Posterior vena cava (tissue), 2 donors: Measurements from ENCODE around the gene DUOX2. TPM values are rescaled to one million over a fixed set of nuclear protein-coding genes. Genes with fewer than 3 reads are reported as not detected.
A peak's percentile ranks its signal among the peaks of the same experiment; 100 is the strongest.
"Not testable (repeated sequence)": the region's sequence is repeated elsewhere in the genome, so short reads cannot be mapped to it uniquely, and the experiment has no call there.

Experiments used
- DNase-seq: peaks from one replicate; pipeline ENCODE4 v3.0.0-alpha.2; 2020; ENCODE audit warnings: low spot score
- intact Hi-C, 2 donors: fragments of 100-400 bp; cut with DNase I; formaldehyde crosslinking; loops; one replicate each; pipeline versions ENCODE4 v1.14.1 to v1.14.2; 2022 to 2023
- total RNA-seq, 2 donors: library from RNA; stranded (reverse); fragmentation: NEBNext Ultra II Directional; extraction: Animal tissue kit (Norgen Biotek cat#: 25700); gene quantifications; one replicate each; pipeline ENCODE4 v1.2.1, GENCODE V29; 2021
- donor health status: DM: yes; HTN: yes; CAD: no.
- donor health status: DM: yes; HTN: yes; CAD: no.

DUOX2 gene
- total RNA-seq, 2 donors from 2014 or later: 0.57 to 2.7 TPM

GRCh38 chr15:45107941-45108630 lies 5.9 kb downstream of the DUOX2 start:
- peak; percentile 72 for DNase-seq
- intact Hi-C loops: no loop called here

DNA sequence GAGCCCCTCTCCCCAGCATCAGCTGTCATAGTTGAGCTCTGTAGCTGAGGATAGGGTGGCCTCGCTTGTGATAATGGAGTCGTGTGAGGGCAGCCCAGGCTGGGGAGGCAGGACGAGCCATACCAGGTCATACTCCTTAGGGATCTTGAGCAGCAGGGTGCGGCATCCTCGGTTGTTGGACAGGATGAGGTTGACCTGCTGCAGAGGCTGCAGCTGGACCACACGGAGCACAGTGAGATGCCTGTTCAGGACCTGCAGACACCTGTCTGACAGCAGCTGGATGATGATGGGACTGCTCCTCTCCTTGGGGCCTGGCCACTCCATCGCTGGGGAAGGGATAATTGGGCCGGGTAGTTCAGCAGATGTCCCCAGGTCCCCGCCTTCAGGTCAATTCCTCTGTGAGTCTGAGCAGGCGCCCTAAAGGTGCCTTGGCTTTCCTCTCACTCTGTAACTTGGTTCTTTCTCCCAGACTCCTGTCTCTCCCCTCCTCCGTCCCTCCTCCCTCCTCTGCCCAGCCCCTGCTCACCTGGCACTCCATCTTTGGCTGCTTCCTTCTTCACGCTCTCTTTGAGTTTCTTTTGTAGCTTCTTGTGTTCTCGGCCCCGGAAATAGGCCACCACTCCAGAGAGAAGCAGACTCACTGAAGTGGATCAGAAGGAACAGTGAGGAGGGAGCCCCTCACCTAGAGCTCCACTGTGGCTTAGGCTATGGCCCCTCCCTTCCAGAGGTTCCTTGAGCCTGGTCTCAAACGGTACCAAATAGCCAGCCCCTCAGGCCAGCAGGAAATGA lies 7.8 kb downstream of the DUOX2 start:
- DNase-seq: peak; percentile 72
- intact Hi-C loops: no loop called here

GRCh38 chr15:45105586-45105985 lies 8.4 kb downstream of the DUOX2 start:
- peak; percentile 55 for DNase-seq
- intact Hi-C loops: no loop called here

- DNase-seq: peak; percentile 55
- intact Hi-C loops: not testable (repeated sequence)
These were observed 9.8 kb downstream of the DUOX2 start for GRCh38 chr15:45104170-45104569.

GRCh38 chr15:45102226-45102625 lies 11.7 kb downstream of the DUOX2 start:
- intact Hi-C loops: no loop called here
- peak; percentile 50 for DNase-seq

DNA sequence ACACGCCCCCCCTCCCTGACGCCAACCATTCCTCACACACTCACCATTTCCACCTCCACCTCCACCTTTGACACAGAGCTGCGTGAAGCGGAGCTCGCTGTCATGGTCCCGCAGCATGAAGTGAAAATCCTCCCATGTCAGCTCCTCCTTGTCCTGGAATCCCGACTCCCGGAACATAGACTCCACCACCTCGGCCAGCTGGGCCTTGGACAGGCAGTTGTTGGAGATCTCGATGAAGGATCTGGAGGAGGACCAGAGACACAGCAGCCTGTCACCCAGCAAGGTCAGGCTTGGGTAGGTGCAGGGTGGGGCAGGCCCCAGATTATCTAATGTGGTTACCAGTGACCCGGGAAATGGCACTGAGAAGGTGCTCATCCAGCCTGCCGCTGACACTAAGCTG lies 12.2 kb downstream of the DUOX2 start:
- DNase-seq: peak; percentile 71
- intact Hi-C loops: no loop called here

GRCh38 chr15:45100884-45101625 lies 12.9 kb downstream of the DUOX2 start:
- intact Hi-C loops: no loop called here
- DNase-seq: peak; percentile 44

GRCh38 chr15:45099549-45100165 lies 14.3 kb downstream of the DUOX2 start:
- intact Hi-C loops: no loop called here
- DNase-seq: peak; percentile 78

GRCh38 chr15:45097466-45097865 lies 16.5 kb downstream of the DUOX2 start:
- DNase-seq: peak; percentile 70
- intact Hi-C loops: no loop called here

DNA sequence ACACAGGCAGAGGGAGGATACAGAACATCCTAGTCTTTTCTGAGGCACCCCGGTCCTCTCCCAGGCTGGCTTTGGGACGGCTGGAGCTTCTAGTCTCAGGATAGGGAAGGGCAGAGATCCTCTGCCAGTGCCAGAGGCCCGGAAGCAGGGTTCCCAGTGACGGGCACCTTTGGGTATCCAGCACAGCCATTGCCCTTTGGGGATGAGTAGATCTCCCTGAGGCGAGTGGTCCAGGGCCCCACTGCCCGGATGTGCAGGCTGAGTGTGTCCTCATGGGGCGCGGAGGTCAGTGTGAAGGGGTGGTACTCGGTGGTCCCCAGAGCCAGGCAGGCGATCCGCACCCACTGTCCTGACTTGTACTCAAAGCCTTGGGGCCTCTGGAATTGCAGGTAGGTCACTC lies 18.3 kb downstream of the DUOX2 start:
- DNase-seq: peak; percentile 53
- intact Hi-C loops: no loop called here

DNA sequence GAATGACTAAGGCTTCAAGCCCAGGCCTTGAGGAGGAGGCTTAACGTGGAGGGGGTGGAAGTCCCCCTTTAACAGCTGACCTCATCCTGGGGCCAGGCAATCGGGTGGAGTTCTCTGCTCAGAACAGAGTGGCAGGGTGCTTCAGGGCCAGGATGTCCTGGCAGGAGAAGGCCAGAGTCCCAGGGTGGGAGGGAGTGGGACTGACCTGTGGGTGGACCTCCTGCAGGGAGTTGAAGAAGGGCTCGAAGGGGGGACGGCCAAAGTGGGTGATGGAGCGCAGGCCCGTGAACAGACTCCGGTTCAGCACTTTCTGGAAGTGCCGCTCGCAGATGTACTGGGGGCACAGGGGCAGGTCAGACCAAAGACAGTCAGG lies 19.6 kb downstream of the DUOX2 start:
- intact Hi-C loops: no loop called here
- DNase-seq: peak; percentile 59

DNA sequence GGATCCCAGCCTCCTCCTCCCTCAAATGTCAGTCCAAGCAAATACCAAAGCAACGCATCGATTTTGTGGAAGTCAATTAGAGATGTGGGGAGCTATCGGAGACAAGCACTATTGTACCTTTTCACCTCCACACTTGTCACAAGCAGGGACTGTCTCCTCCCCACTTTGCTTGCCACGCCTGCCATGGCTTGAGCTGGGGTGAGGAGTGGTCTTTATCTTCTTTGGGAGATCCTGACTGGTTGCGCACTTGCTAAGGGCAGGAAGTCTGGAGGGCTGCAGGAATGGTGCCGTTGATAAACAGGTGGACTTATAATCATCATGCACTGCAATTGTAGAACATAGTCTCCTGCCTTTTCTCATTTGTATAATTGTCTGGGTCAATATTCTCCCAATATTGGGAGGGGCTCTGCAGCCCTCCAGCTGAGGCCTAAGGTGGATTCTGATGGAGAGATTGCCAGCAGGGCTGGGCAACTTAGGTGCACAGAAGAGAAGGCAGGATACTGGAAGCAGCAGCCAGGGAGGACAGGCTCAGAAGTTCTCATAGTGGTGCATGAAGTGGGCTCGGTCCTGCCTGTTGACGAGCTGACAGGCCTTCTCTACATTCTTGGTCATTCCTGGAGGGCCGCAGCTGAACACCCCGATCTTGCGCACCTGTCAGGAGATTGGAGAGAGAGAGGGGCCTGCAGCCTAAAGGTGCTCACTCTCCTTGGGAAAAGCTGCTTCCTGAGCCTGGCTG lies 20.2 kb downstream of the DUOX2 start:
- DNase-seq: peak; percentile 62
- intact Hi-C loops: no loop called here

DNA sequence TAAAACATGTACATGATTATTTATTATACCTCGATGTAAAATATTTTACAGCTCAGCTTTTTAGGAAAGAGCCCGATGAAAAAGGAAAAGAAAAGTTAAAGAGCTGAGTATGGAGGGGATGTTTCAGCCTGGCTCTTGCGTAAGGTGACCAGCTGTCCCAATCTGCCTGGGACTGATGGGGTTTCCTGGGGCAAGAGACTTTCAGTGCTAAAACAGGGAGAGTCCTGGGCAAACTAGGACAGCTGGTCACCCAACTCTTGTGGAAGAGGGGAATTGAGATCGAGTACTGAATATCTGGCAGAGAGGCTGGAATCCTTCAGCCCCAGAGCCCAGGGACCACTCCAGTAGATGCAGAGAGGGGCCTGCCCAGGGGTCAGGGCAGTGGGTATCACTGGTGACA lies 21.0 kb downstream of the DUOX2 start:
- intact Hi-C loops: no loop called here
- no peak for DNase-seq

- intact Hi-C loops: no loop called here
- DNase-seq: no peak
These were observed 22.4 kb downstream of the DUOX2 start for GRCh38 chr15:45091576-45091975.

DNA sequence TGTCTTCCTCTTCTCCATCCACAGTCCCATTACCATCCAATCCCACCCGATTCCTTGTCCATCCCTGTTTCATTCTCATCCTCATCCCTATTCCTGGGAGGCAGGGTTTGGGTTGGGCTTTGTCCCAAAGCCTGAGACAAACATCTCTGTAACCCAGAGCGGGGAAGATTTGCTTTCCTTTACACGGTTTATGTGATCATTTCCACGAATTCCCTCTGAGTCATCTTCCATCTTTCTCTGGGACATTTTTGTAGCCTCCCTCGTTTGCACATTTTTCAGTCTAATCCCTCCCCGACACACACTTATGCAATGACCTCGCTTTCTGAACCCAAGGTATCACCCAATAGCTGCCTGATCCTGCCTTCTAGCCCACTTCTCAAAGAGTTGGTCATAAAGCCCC lies 22.8 kb downstream of the DUOX2 start:
- intact Hi-C loops: no loop called here
- DNase-seq: no peak

GRCh38 chr15:45089712-45090373 lies 24.1 kb downstream of the DUOX2 start:
- DNase-seq: no peak
- intact Hi-C loops: no loop called here

- DNase-seq: no peak
- intact Hi-C loops: no loop called here
These were observed 24.9 kb downstream of the DUOX2 start for GRCh38 chr15:45088801-45089711.

- DNase-seq: no peak
- intact Hi-C loops: no loop called here
These were observed 26.5 kb downstream of the DUOX2 start for GRCh38 chr15:45087513-45087912.
